Activated CD4-positive, alpha-beta T cell treated with anti-CD3 and anti-CD28 coated beads for 4 hours (primary cell): Measurements from ENCODE around the gene GPBP1L1.

Source experiments
- DNase-seq, 2 donors: peaks; one replicate each; pipeline ENCODE4 v3.0.0-alpha.2; 2020

The GPBP1L1 gene

GRCh38 chr1:45584351-45585109, 101.8 kb downstream of the GPBP1L1 start:
- DNase-seq = peak; percentile 81 to 85

DNA sequence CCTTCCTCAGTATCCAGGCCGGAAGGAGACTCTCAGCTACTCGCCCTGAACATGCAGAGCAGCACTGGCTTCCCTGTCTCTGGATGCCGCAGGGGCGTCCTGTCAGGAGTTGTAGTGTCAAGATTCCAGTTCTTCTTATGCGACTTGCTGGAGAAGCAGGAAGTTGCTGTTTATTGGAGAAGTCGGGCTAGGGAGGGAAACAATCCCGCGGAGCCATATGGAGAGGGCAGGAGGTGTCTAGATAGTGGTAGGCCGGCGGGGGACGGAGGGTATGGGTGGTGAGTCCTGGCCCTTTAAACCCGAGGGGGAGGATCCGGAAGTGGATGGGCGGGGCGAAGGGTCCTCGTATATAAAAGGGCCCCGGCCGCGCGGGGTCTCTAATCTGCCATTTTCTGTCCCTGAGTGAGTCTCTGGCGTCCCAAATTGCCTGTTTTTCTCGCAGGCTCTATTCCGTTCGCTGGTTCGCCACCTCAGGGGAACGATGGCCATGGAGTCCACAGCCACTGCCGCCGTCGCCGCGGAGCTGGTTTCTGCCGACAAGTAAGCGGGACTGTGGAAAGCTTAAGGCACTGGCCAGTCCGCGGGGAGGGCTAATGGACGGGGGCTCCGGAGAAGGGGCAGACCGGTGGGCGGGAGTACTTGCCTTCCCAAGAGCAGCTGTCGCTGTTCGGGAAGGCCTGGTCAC, 102.5 kb downstream of the GPBP1L1 start, which contains the start of gene NASP:
Gene NASP (plus strand): TSS at position 376 of the 685 bp plus-strand sequence. CDS start 106 bp downstream, at position 482.
- DNase-seq = peak; percentile 89 to 93

GRCh38 chr1:45583264-45583665, 103.1 kb downstream of the GPBP1L1 start:
- DNase-seq = peak; percentile 91 to 93
